Transverse colon (tissue), 4 donors: ENCODE data around the gene C2orf81.

Source experiments
- EP300 ChIP-seq: sonication (generic); formaldehyde crosslinking; IDR thresholded peaks from one replicate; pipeline ENCODE4 v1.6.1; 2017; ENCODE audit warnings: antibody characterized with exemption, low read depth
- POLR2A ChIP-seq: fragments of 450-650 bp; IDR thresholded peaks from one replicate; pipeline ENCODE4 v1.6.1; 2016; ENCODE audit warnings: antibody characterized with exemption, mild to moderate bottlenecking, moderate library complexity
- POLR2AphosphoS5 ChIP-seq, 3 donors: sonication (generic); formaldehyde crosslinking; IDR thresholded peaks; one replicate each; pipeline ENCODE4 v1.6.1; 2016; ENCODE audit warnings: antibody characterized with exemption in 3 of 3
- TF ChIP-seq, protein P1 (sequence below), 5 experiments: fragments of 200-600 bp in 3 of 5; fragments of 450-650 bp in 2 of 5; sonication (generic) in 3 of 5; IDR thresholded peaks; 1 replicate in 2 of 5; 2 replicates in 3 of 5; pipeline ENCODE4 v1.5.1; 2016 to 2017; ENCODE audit warnings: antibody characterized with exemption in 5 of 5, inconsistent platforms in 3 of 5, mild to moderate bottlenecking in 2 of 5, moderate library complexity in 1 of 5

DNA sequence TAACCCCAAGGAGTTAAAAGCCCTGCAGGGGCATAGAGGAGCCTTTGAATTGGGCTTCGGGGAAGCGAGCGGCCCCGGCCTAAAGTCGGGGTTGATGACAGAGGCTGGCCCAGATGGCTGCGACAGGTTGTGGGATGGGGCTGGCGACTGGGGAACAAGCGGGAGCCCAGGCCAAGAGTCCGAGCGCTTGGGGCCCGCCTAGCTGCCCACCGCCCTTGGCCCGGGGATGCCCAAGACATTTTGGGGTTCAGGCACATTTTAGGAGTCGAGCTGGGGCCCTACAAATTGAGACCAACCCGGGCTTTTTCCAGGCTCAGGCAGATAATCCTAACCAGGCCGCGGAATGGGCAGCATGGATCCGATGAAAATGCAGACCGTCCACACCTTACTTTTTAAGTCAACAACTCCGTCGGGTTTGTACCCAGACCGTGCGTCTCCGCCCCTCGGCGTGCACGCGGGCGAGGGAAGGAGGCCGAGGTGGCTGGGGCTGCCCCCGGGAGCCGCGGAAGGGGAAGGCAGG, 19.8 kb upstream of the C2orf81 start:
- TF ChIP-seq, protein P1, sequence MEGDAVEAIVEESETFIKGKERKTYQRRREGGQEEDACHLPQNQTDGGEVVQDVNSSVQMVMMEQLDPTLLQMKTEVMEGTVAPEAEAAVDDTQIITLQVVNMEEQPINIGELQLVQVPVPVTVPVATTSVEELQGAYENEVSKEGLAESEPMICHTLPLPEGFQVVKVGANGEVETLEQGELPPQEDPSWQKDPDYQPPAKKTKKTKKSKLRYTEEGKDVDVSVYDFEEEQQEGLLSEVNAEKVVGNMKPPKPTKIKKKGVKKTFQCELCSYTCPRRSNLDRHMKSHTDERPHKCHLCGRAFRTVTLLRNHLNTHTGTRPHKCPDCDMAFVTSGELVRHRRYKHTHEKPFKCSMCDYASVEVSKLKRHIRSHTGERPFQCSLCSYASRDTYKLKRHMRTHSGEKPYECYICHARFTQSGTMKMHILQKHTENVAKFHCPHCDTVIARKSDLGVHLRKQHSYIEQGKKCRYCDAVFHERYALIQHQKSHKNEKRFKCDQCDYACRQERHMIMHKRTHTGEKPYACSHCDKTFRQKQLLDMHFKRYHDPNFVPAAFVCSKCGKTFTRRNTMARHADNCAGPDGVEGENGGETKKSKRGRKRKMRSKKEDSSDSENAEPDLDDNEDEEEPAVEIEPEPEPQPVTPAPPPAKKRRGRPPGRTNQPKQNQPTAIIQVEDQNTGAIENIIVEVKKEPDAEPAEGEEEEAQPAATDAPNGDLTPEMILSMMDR (IDR thresholded peaks at IDR 0.05), result no peak
- TF ChIP-seq POLR2A, result no peak
- no peak for TF ChIP-seq EP300
- no peak for TF ChIP-seq POLR2AphosphoS5 (IDR thresholded peaks at IDR 0.05)
